Stimulated activated CD8-positive, alpha-beta memory T cell treated with anti-CD3 and anti-CD28 coated beads, Interleukin-12 subunit alpha, Interleukin-12 subunit beta, amount 100 ng/mL, for 1 hour (primary cell): ENCODE results near the gene SUPT3H.
"Not testable (repeated sequence)": the region's sequence is repeated elsewhere in the genome, so short reads cannot be mapped to it uniquely, and the experiment has no call there.

Experiments
- DNase-seq: peaks from one replicate; pipeline ENCODE4 v3.0.0-alpha.2; 2020; ENCODE audit warnings: low read depth

The SUPT3H gene

DNA sequence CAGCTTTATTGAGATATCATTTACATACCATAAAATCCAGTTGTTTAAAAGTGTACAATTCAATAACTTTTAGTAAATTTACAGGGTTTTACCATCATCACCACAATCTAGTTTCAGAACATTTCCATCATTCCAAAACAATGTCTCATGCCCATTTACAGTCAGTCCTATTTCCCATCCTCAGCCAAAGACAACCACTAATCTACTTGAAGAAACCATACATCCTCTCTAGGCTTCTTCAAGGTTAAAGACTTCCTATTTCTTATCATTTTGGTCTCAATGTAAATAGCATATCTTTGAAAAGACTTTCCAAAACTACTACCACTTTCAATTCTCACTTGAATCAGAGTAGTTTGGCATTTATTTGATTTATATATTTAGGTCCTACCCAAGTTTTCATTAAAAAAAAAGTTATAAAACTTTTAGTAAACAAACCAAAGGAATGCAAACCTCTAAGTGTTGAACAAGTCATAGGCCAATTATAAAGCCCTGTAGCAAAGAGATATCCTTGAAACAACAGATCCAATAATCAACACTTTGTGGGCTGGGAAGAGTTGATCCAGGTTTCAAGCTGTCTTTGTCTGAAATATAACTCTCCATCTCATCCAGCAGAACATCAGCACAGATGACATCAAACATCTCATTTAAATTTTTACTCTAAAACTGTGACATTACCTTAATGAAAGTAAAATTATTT lies 260.9 kb downstream of the SUPT3H start:
- no peak for DNase-seq

DNA sequence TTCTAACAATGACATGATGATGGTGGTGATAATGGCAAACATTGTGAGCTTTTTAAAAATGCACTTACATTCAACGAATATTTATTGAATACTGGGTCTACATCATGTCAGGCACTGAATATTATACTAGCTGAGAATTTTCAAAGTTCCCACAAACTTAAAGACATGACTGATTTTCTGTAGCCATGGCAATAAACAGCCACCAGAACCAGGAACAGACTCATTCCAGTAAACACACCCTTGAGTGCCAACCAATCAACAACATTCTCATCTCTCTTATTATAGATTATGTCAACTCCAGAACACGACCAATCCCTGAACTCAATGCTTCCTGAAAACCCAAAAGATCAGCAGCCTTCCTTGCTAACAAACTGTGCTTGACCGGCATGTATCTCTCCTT lies 262.0 kb downstream of the SUPT3H start:
- DNase-seq, result no peak

DNA sequence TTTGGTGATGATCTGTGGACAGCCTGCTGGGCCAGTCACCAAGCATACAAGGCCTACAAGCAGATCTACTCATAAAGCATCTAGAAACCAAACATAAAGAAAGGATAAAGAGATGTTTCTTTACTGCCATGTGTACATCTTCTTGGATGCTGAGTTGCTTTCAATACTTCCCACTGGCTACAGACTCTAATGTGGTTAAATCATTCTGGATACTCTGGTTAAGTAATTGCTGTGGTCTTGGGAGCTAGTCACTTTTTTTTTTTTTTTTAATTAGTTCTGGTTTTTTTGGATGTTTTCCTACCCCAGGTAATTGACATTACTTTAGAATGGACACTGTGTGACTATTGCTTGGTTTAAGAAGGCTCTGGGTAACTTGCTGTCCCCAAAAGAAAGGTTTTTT lies 265.0 kb downstream of the SUPT3H start:
- no peak for DNase-seq

DNA sequence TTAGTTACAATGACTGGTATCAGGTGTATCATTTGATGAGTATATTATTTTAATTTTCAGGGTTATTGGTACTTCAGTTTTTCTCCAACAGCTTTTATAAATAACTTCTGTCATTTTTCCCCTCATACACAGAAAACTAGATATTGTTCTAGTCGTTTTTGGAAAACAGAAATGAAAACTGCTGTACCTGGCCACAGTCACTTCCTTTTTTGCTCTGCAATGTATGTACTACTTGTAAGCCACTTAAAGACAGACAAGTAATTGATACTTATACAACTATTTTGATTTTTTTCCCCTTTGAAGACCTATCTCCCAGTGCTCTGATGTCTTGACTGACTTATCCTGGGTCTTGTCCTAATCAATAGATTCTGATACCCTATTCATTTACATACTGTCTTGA lies 268.2 kb downstream of the SUPT3H start:
- DNase-seq, result no peak

DNA sequence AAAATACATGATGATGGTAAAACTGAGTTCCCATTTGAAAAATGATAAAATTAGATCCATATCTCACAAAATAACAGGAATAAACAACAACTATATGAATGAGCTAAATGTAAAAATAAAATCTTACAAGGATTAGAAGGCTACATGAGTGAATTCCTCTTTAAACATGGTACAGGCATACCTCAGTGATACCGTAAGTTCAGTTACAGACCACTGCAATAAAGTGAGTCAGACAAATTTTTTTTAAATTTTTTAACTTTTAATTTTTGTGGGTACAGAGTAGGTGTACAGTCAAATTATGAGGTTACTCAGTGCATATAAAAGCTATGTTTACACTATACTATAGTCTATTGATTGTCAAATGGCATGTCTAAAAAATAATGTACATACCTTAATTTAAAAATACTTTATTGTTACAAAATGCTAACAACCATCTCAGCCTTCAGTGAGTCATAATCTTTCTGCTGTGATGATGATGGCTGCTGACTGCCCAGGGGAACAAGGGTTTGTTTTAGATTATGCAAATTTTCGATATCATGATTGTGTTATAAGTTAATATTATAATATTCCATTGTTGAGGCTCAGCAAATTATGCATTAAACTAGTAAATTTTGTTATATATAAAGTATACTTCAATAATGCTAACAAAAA lies 272.4 kb downstream of the SUPT3H start:
- no peak for DNase-seq

DNA sequence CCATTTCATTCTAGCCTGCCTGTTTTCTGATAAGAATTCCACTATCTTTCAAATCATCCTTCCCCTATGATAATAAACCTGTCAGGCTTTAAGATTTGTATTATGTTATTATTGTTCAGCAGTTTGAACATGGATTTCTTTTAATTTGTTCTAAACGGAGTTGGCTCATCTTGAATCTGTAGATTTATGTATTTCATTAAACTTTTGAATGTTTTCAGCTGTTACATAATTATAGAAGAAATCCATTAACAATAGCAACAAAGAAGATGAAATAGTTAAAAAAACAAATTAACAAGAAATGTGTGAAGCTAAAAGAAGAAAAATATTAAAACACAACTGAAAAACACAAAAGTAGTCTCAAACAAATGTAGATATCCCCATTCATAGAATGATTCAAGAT lies 273.3 kb downstream of the SUPT3H start:
- DNase-seq, result no peak

DNA sequence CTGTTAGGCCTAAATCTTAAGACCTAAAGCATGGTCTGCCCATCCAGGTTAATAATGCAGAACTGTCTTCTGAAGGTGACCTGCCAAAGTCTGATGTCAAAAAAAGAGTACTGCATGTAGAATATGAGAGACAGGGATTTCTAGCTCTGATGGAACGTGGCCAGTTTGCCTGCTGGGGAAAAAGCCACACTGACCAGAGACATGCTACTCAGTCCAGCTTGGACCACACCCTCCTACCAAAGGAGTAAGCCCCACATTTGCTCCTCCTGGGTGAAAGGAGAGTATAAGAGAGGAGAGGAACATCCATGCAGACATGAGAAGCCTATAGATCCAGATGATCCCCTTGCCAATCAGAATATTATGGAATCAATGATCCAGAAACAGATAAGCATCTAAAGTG lies 279.5 kb downstream of the SUPT3H start:
- no peak for DNase-seq

DNA sequence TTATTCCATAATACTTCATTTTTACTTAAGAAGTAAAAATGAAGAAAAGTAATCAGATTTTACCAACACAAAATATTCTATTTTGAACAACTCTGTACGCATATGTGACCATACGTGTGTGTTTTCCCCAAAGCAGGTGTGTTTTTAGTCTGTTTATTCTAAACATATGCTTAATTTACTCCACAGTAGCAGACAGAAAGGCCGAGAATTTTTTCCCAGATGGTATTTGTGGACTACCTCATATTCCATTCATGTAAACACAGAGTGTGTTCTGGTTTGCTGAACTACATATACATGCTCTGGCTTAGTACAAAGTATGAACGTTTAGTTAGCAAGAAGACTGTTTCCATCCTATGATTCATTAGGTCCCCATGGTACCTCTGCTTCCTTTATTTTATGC lies 282.9 kb downstream of the SUPT3H start:
- DNase-seq, result no peak

DNA sequence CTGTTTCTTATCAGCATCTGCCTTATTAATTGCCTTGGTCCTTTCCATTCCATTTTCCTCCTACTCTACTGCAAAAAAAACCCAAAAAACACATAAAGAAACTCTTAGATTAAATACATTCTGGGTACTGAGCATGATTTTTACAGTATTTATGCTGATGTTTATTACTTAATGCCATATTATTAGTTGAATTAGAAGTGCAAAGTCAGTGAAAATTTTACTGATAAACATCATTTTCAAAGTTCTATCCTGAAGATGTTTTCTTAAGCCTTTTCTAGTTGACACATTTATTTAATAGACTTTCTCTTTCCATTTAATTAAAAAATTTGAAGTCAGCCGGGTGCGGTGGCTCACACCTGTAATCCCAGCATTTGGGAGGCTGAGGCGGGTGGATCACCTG lies 285.6 kb downstream of the SUPT3H start:
- DNase-seq, result no peak

DNA sequence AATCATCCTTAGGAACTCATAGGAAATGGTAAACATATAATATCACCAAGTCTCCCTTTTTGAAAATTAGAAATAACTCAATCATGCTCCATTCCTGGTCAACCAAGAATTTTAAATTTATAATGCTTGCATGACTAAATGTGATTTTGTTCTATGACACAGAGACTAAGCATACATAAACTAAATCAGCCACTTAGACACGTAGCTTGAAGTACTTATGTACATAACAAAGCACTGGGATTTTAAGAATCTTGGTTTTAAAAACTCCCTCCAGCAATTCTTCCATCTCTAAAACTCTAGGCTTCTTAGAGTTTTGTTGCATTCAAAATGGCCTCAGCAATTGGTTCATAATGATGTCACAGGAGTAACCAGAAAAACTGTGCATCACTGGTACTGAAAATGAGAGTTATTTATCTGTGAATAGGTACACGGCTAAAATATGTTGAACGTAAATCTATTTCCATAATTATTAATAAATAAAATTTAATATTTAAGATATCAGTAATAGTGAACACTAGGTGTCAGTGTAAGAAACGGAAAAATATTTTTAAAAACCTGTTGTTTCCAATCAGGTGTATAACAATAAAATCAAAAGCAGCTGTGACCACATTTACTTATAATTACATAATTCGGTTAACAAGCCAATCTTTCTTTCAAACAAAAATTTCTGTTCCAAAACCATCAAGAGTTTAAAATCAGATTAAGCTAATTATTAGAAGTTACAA lies 291.2 kb downstream of the SUPT3H start:
- DNase-seq, result no peak

DNA sequence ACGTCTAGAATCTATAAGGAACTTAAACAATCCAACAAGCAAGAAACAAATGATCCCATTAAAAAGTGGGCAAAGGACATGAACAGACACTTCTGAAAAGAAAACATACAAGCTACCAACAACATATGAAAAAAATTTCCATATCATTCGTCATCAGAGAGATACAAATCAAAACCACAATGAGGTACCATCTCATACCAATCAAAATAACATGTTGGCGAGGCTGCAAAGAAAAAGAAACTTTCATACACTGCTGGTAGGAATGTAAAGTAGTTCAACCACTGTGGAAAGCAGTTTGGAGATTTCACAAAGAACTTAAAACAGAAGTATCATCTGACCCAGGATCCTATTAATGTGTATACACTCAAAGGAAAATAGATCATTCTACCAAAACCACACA lies 293.5 kb downstream of the SUPT3H start:
- no peak for DNase-seq

DNA sequence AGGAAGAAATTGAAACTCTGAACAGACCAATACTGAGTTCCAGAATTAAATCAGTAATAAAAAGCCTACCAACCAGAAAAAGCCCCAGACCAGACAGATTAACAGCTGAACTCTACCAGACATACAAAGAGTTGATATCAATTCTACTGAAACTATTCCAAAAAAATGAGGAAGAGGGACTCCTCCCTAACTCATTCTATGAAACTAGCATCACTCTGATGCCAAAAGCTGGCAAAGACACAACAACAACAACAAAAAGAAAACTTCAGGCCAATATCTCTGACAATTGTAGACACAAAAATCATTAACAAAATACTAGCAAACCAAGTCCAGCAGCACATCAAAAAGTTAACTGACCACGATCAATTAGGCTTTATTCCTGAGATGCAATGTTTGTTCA lies 295.6 kb downstream of the SUPT3H start:
- DNase-seq, result no peak

DNA sequence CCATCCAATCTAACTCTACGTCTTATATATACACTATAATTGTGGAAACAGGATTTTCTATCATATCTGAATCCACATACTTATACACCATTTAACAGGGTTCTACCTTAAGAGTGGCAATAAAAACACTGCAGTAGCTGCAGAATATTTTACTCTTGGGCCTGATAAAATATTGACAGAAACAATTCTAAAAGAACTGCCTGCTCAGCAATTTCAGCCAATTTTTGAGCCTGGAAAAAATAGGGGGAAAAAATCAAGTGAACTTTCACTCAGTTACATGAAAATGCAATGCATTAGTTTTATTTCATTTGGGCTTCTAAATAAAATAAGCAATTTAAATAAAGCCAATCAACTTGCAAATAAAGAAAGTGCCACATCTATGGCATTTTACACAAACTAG lies 296.1 kb downstream of the SUPT3H start:
- DNase-seq, result no peak

DNA sequence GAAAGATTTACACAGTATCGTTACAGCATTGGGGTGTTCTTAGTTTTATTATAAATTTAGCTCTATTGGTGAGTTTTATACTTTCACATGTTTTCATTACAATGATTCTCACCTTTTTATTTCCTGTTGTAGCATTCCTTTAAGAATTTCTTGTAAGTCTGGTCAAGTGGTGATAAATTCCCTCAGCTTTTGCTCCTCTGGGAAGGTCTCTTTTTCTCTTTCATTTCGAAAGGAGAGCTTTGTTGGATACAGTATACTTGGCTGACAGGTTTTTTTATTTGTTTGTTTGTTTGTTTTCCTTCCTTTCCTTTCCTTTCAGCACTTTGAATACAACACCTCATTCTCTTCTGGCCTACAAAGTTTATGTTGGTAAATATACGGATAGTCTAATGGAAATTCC lies 299.3 kb downstream of the SUPT3H start:
- no peak for DNase-seq

DNA sequence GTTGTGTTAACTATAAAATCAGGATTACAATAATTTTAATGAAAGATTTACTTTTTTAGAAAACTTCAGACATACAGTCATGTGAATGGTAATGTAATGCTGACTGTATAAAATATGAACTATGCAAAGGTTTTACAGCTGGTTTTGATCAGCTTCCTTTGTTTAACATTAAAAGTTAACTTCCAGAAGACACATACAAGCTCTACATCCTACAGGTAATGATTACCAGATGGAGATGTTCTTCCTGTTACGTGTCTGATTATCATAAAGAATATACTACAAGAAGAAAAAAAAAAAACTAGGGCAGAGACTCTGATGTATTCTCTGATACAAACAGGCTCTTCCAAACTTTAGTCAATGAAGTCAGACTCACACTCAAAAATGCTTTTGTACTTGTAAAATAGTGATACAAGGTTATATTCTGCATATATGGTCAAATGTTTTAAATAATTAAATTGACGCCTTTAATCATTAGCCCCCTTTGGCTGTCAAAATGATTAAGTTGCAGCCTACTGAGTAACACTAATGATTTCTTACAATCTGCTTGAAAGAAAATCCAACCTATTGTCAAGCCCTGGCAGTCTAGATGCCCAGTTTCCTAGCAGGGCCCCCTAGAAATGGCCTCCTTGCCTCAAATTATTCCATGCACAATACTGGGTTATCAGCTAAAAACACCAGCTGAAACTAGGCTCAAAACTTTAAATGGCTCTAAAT lies 301.4 kb downstream of the SUPT3H start:
- no peak for DNase-seq

DNA sequence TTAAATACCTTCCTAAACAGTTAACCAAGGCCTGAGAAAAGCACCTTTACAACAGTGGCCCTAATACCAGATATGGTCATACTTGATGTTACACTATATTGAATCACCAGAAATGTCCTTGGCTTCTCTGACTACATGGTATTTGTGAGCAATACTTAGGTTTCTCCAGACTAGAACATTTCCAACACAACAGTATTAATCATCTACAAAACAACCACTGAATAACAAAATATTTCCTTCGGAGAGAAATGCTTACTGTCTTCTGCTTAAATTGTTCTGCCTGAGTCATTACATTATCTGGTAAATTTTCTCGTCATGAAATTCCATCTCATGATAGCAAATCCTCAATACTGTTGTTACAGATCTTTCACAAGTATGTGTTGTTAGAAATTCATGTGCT lies 302.5 kb downstream of the SUPT3H start:
- DNase-seq, result no peak

DNA sequence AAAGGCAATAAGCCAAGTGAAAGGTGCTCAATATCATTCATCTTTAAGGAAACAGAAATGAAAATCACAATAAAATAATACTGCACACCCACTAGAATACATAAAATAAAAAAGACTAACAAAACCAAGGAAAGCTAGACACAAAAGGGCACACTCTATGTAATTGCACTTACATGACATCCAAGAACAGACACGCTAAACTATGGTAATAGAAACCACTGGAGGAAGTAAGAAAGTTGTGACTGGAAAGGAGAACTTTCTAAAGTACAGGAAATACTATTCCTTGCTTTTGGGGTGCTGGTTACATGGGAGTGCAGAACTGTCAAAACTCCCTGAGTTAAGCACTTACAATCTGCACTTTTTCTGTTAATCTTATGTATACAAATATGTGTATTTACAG lies 303.3 kb downstream of the SUPT3H start:
- no peak for DNase-seq

DNA sequence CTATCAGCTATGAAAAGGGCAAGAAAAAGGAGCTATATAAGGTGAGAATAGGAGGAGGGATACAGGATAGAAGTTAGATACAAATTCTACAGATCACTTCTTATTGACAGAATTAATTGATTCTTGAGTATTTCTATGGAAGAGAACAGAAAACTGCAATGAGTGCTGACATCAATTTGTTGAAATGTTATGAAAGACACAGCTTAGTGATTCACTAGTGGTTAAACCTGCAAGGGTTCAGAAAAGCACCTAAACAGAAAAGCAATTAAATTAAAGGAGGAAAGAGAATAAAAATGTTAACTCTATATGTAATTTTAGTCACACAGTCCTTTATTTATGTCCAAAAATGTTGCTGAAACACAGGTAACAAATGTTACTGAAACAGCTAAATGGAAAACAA lies 304.0 kb downstream of the SUPT3H start:
- DNase-seq, result no peak

DNA sequence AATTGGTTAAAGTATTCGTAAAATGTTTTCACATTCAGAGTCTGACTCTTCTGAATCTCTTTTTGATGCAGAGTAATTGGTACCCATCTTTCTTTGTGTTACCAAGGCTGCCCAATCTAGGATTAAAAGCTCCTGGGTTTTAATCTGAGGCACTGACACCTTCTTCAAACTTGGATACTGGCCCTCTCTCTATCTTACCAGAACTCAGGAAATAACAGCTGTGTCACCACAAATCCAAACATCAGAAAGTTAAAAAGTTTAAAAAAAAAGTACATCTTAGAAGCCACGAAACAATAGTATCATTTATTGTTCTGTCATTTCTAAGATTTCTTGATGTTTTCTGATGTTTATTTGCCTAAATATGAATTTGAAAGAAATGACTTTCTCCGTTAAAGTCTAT lies 305.1 kb downstream of the SUPT3H start:
- DNase-seq, result no peak

DNA sequence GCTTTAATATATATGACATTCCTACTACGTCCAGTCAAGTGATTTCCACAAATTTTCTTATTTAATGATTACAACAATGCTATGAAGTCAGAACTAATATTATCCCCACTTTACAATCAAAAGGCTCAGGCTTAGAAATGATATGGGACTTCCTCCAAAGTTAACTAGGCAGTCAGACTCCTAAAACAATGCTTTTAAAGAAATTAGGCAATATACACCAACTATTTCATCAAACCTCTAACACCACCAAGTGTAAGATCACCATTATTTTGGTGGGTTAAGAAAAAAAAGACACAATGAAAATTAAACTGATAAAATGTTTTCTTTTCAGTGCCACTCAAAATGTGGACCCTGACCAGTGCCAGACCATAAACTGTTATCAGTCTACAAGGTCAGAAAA lies 305.7 kb downstream of the SUPT3H start:
- DNase-seq, result no peak

DNA sequence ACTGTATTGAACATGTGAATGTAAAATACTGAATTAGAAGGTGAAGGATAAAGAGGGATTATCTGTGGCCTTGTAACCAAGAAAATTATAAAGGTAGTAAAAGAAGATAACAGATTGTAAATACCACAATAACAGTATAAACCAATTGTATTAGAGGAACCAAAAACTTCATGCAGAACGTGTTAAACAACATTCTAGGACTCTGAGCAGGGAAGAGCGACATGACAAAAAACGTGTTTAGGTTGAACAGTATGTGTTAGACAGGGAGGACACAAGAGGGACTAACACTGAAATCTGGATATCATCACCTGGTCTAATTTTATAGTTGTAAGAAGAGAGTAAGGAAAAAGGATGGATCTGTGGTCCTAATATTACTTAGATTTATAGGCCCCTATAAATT lies 308.6 kb downstream of the SUPT3H start:
- no peak for DNase-seq

DNA sequence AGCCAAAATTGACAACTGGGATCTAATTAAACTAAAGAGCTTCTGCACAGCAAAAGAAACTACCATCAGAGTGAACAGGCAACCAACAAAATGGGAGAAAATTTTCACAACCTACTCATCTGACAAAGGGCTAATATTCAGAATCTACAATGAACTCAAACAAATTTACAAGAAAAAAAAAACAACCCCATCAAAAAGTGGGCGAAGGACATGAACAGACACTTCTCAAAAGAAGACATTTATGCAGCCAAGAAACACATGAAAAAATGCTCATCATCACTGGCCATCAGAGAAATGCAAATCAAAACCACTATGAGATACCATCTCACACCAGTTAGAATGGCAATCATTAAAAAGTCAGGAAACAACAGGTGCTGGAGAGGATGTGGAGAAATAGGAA lies 310.3 kb downstream of the SUPT3H start:
- DNase-seq, result not testable (repeated sequence)

DNA sequence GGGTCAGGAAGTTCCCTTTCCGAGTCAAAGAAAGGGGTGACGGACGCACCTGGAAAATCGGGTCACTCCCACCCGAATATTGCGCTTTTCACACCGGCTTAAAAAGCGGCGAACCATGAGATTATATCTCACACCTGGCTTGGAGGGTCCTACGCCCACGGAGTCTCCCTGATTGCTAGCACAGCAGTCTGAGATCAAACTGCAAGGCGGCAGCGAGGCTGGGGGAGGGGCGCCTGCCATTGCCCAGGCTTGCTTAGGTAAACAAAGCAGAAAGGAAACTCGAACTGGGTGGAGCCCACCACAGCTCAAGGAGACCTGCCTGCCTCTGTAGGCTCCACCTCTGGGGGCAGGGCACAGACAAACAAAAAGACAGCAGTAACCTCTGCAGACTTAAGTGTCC lies 315.1 kb downstream of the SUPT3H start:
- DNase-seq, result not testable (repeated sequence)
